Smooth muscle cell (in vitro differentiated cells): ENCODE data around the gene WDFY4. TPM values are rescaled to one million over a fixed set of nuclear protein-coding genes. Genes with fewer than 3 reads are reported as not detected.

Source experiments
- DNase-seq: peaks from one replicate; lab custom pipeline; 2025; ENCODE audit not compliant: unreplicated experiment; lab: John Stamatoyannopoulos, UW
- H2AFZ ChIP-seq: fragments of 200-600 bp; sonication (generic); 2 replicates; pipeline ENCODE4 v1.6.0; 2016; ENCODE audit warnings: antibody characterized with exemption, low read depth, mild to moderate bottlenecking
- H3F3A ChIP-seq: fragments of 200-600 bp; sonication (generic); 2 replicates; pipeline ENCODE4 v1.6.0; 2017; ENCODE audit warnings: antibody characterized with exemption, low read depth
- H3K27ac ChIP-seq: fragments of 200-600 bp; sonication (generic); 2 replicates; pipeline ENCODE4 v1.5.1; 2016; ENCODE audit warnings: low read depth, mild to moderate bottlenecking
- H3K27me3 ChIP-seq: fragments of 200-600 bp; sonication (generic); 2 replicates; pipeline ENCODE4 v1.6.1; 2016; ENCODE audit warnings: low read depth, mild to moderate bottlenecking
- H3K36me3 ChIP-seq: fragments of 200-600 bp; sonication (generic); 2 replicates; pipeline ENCODE4 v1.5.1; 2016; ENCODE audit warnings: low read depth
- H3K4me1 ChIP-seq: fragments of 200-600 bp; sonication (generic); 2 replicates; pipeline ENCODE4 v1.5.1; 2016; ENCODE audit warnings: low read depth
- H3K4me2 ChIP-seq: fragments of 200-600 bp; sonication (generic); 2 replicates; pipeline ENCODE4 v1.6.0; 2016; ENCODE audit warnings: mild to moderate bottlenecking
- H3K4me3 ChIP-seq: fragments of 200-600 bp; sonication (generic); 2 replicates; pipeline ENCODE4 v1.5.1; 2016; ENCODE audit warnings: mild to moderate bottlenecking
- H3K79me2 ChIP-seq: fragments of 200-600 bp; sonication (generic); 2 replicates; pipeline ENCODE4 v1.6.0; 2016; ENCODE audit warnings: low read depth, mild to moderate bottlenecking
- H3K9ac ChIP-seq: fragments of 200-600 bp; sonication (generic); 2 replicates; pipeline ENCODE4 v1.6.0; 2016; ENCODE audit warnings: low read depth
- H3K9me3 ChIP-seq: fragments of 200-600 bp; sonication (generic); replicated peaks from 2 replicates; pipeline ENCODE4 v1.5.1; 2016; ENCODE audit warnings: low read depth
- H4K20me1 ChIP-seq: fragments of 200-600 bp; sonication (generic); 2 replicates; pipeline ENCODE4 v1.6.0; 2016; ENCODE audit warnings: low read depth
- CTCF ChIP-seq: fragments of 200-600 bp; sonication (generic); IDR thresholded peaks from 2 replicates; pipeline ENCODE4 v1.5.1; 2017; ENCODE audit warnings: borderline replicate concordance, mild to moderate bottlenecking, antibody characterized with exemption; ENCODE audit not compliant: insufficient read depth, poor library complexity, severe bottlenecking
- WGBS: methylation state at CpG from one replicate; pipeline ENCODE4 v1.1.7; 2016; ENCODE audit warnings: low lambda C conversion rate; 5-methylcytosine and 5-hydroxymethylcytosine counted together
- polyA plus RNA-seq: library from polyadenylated mRNA; unstranded; fragments of >200 nt; fragmentation: Nextera tagmentation; extraction: Ambion mirVana; gene quantifications from 2 replicates; pipeline ENCODE4 v1.2.1, GENCODE V29; 2016
- total RNA-seq: library from RNA; depleted of rRNA; stranded (reverse); fragments of >200 nt; gene quantifications from 2 replicates; pipeline ENCODE4 v1.2.3, GENCODE V29; 2014

The WDFY4 gene
- total and polyA plus RNA-seq, 2 experiments from 2014 or later = not detected

- no peaks in the 10 kb centered on the region for H4K20me1 ChIP-seq
- peaks cover 6% of the 10 kb centered on the region for H3K27me3 ChIP-seq
- WGBS = 88% methylated on average over 4 of the region's 4 CpGs
- no peaks in the 10 kb centered on the region for H3K9me3 ChIP-seq
- no peak overlapping the region for H3K4me3 ChIP-seq
- H3K79me2 ChIP-seq = no peaks in the 10 kb centered on the region
- H3K4me2 ChIP-seq = no peak overlapping the region
- no peaks in the 10 kb centered on the region for H3K4me1 ChIP-seq
- no peak for DNase-seq
- no peak overlapping the region for H2AFZ ChIP-seq
- H3K27ac ChIP-seq = peak overlapping the region; percentile 30
- H3K9ac ChIP-seq = no peak overlapping the region
- H3K36me3 ChIP-seq = no peaks in the 10 kb centered on the region
- H3F3A ChIP-seq = no peaks in the 10 kb centered on the region
- TF ChIP-seq CTCF = no peak
Observed at GRCh38 chr10:48797830-48798229, 113.2 kb downstream of the WDFY4 start.

GRCh38 chr10:48798481-48799254 is 114.0 kb downstream of the WDFY4 start:
- DNase-seq = no peak
- no peaks in the 10 kb centered on the region for H3K4me1 ChIP-seq
- no peaks in the 10 kb centered on the region for H3F3A ChIP-seq
- no peak overlapping the region for H3K4me3 ChIP-seq
- no peaks in the 10 kb centered on the region for H3K79me2 ChIP-seq
- no peak overlapping the region for H2AFZ ChIP-seq
- H3K36me3 ChIP-seq = no peaks in the 10 kb centered on the region
- H3K4me2 ChIP-seq = peak overlapping the region; percentile 38
- H3K9me3 ChIP-seq = no peaks in the 10 kb centered on the region
- no peaks in the 10 kb centered on the region for H4K20me1 ChIP-seq
- peak overlapping the region; percentile 34 for H3K27ac ChIP-seq
- 31% methylated on average over 5 of the region's 5 CpGs for WGBS
- TF ChIP-seq CTCF = no peak
- H3K9ac ChIP-seq = no peak overlapping the region
- peaks cover 6% of the 10 kb centered on the region for H3K27me3 ChIP-seq

GRCh38 chr10:48799341-48800006 is 114.8 kb downstream of the WDFY4 start:
- H3K9me3 ChIP-seq = no peaks in the 10 kb centered on the region
- no peak overlapping the region for H3K9ac ChIP-seq
- DNase-seq = no peak
- no peaks in the 10 kb centered on the region for H4K20me1 ChIP-seq
- peaks cover 6% of the 10 kb centered on the region for H3K27me3 ChIP-seq
- 87% methylated on average over 17 of the region's 17 CpGs for WGBS
- H2AFZ ChIP-seq = no peak overlapping the region
- no peak overlapping the region for H3K4me3 ChIP-seq
- H3K4me2 ChIP-seq = no peak overlapping the region
- no peak for TF ChIP-seq CTCF
- no peaks in the 10 kb centered on the region for H3K36me3 ChIP-seq
- H3K4me1 ChIP-seq = no peaks in the 10 kb centered on the region
- peak overlapping the region; percentile 34 for H3K27ac ChIP-seq
- no peaks in the 10 kb centered on the region for H3K79me2 ChIP-seq
- H3F3A ChIP-seq = no peaks in the 10 kb centered on the region
